Anterior cingulate cortex (tissue), 58 donors: Measurements from ENCODE around the gene MARCO.
"Not testable (repeated sequence)": the region's sequence is repeated elsewhere in the genome, so short reads cannot be mapped to it uniquely, and the experiment has no call there.

ENCODE experiments used
- DNase-seq, 58 donors: peaks; one replicate each; lab custom pipeline; 2025; lab: John Stamatoyannopoulos, UW

MARCO gene

DNA sequence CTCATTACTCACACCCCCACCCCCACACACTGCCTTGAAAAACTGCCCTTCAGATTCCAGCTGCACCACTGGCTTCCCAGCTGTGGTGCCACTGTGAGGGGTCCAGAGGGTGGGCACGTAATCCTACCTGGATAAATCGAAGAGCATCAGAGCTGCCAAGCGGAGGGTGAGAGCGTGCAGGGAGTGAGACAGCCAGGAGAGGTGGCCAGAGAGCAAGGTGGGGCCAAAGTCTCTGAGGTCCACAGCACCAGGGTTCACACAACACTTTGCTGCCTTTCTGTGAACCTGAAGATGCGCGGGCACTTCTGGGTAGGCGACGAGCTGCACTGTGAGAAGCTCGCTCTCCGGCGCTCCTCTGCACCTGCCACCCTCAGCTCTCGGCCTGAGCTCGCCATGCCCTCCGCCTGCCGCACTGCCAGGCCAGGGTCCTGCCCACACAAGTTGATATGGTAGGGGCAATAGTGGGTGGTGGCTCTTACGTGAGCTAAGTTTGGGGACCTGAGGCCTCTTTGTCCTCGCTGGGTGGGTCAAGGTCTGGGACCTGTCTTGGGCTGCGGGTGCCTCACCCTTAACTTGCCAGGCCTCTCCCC lies 83.9 kb downstream of the MARCO start:
- no peak for DNase-seq

DNA sequence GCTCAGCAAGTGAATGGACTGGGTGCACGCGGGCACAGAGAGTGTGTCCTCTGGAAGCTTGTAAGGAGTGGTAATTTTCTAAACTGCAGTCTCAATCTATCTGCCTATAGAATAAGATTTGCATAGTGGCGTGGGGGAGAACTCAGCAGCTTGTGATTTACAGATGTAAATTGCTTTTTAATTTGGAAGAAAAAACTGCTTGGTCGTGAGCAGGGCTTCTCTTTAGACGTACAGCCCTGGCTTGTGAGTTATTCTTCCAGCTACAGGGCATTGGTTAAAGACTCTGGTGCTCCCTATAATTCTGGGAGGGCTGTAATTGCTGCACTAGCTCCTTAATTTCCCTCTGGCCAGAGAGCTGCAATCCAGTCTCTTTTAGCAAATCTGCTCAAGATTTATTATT lies 84.9 kb downstream of the MARCO start:
- DNase-seq: no peak

DNA sequence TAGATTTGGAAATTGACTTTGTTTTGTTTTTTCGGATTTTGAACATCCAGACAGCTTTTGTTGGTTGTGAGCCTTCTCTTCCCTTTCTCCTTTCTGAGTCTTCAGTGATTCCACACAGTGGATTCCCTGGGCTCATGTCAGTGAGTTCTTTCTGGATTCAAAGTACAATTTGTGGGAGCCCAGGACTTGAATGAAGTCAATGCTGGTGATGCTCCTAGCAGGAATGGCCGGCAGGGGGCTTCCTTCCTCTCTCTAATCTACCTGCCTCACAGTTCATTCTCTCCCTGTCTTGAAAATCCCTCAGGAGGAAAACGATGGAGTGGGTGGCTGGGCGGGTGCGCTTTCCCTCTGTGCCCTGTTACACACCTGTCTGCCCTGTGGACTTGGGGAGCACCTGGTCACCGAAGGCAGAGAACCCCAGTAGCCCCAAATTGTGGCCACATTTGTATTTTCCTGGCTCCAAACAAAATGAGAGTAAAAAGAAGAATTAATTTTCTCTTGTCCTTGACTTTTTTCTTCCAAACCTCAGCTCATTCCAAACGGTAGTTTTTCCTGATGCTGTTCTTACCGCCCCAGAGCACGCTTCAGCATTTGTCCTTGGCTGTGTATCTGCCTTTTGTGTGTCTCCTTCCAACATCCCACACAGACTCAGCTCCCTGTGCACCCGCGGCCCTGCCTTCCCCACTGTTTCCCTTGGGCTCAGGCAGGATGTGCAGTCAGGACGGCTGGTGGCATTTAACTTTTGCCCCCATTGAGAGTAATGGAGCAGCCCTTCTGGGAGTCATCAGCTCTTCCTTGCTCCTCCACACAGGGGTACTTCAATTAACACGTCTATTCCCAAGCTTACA lies 86.6 kb downstream of the MARCO start:
- no peak for DNase-seq

DNA sequence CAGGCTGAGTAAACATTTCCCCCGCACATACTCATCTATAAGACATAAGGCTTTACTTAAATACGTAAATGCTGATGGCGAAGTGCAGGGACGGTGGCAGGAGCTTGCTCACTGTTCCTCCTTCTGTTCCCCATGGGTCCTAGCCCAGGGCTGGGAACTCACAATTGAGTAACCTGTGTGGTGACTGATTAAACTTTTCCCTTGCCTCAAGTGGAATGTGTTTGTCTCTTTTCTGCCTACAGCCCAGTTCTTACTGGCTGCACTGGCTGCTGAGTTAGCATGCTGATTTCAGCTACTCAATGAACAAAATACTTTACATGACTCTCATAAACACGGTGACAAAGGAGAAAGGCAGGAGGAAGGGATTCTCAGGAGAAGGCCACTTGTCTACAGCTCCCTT lies 87.3 kb downstream of the MARCO start:
- DNase-seq: no peak

DNA sequence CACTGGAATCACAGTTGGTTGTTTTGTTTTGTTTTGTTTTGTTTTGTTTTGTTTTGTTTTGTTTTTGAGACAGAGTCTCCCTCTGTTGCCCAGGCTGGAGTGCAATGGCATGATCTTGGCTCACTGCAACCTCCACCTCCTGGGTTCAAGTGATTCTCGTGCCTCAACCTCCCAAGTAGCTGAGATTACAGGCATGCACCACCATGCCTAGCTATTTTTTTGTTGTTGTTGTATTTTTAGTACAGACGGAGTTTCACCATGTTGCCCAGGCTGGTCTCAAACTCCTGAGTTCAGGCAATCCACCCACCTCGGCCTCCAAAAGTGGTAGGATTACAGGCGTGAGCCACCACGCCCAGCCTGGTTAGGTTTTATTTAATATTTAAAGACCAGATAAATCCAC lies 95.9 kb downstream of the MARCO start:
- not testable (repeated sequence) for DNase-seq

DNA sequence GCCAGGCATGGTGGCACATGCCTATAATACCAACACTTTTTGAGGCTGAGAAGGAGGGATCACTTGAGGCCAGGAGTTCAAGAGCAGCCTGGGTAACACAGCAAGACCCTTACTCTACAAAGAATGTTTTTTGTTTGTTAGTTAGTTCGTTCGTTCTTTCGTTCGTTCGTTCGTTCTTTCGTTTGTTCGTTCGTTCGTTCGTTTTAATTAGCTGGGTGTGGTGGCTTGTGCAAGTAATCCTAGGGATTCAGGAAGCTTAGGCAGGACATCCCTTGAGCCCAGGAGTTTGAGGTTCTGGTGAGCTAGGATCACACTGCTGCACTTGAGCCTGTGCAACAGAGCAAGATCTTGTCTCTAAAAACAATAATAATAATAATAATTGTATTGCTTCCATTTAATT lies 98.7 kb downstream of the MARCO start:
- DNase-seq: no peak
